HG03280 (cell line): ENCODE measurements around the gene RASA3.
"Not testable (repeated sequence)": the region's sequence is repeated elsewhere in the genome, so short reads cannot be mapped to it uniquely, and the experiment has no call there.

Experiments
- ATAC-seq: cut with Tn5 transposase; IDR thresholded peaks from one replicate; pipeline ENCODE4 v1.9.1; 2021; ENCODE audit warnings: mild to moderate bottlenecking, moderate library complexity; ENCODE audit not compliant: unreplicated experiment

The RASA3 gene

GRCh38 chr13:114103801-114104654, 28.4 kb downstream of the RASA3 start:
- no peak for ATAC-seq

GRCh38 chr13:114103289-114103621, 29.2 kb downstream of the RASA3 start:
- not testable (repeated sequence) for ATAC-seq

- ATAC-seq: no peak
Measured at GRCh38 chr13:114102521-114103288, 29.7 kb downstream of the RASA3 start.

- no peak for ATAC-seq
Measured at GRCh38 chr13:114102131-114102520, 30.3 kb downstream of the RASA3 start.

GRCh38 chr13:114101358-114102130, 30.9 kb downstream of the RASA3 start:
- ATAC-seq: no peak

- ATAC-seq: no peak
Measured at GRCh38 chr13:114100446-114101357, 31.7 kb downstream of the RASA3 start.

- no peak for ATAC-seq
Measured at GRCh38 chr13:114099918-114100445, 32.4 kb downstream of the RASA3 start.

GRCh38 chr13:114099191-114099590, 33.2 kb downstream of the RASA3 start:
- ATAC-seq: no peak

GRCh38 chr13:114098689-114099056, 33.8 kb downstream of the RASA3 start:
- ATAC-seq: not testable (repeated sequence)

- no peak for ATAC-seq
Measured at GRCh38 chr13:114097893-114098688, 34.3 kb downstream of the RASA3 start.

- no peak for ATAC-seq
Measured at GRCh38 chr13:114097212-114097892, 35.1 kb downstream of the RASA3 start.

GRCh38 chr13:114096811-114097211, 35.6 kb downstream of the RASA3 start:
- ATAC-seq: no peak

- no peak for ATAC-seq
Measured at GRCh38 chr13:114096031-114096485, 36.4 kb downstream of the RASA3 start.

- ATAC-seq: no peak
Measured at GRCh38 chr13:114095486-114095885, 36.9 kb downstream of the RASA3 start.

GRCh38 chr13:114093118-114093517, 39.3 kb downstream of the RASA3 start:
- no peak for ATAC-seq

- ATAC-seq: no peak
Measured at GRCh38 chr13:114092468-114092867, 40.0 kb downstream of the RASA3 start.

- no peak for ATAC-seq
Measured at GRCh38 chr13:114090476-114090875, 41.9 kb downstream of the RASA3 start.

- no peak for ATAC-seq
Measured at GRCh38 chr13:114089751-114090400, 42.5 kb downstream of the RASA3 start.
